GM23248 (cell line): Measurements from ENCODE around the gene TRAPPC3.

ENCODE experiments used
- EZH2 ChIP-seq: fragments of 200-600 bp; sonication (generic); IDR thresholded peaks from 2 replicates; pipeline ENCODE4 v1.6.1; 2018; ENCODE audit warnings: antibody characterized with exemption, mild to moderate bottlenecking; ENCODE audit not compliant: insufficient read depth, poor library complexity, severe bottlenecking
- EZH2phosphoT487 ChIP-seq: fragments of 200-600 bp; sonication (generic); IDR thresholded peaks from 2 replicates; pipeline ENCODE4 v1.6.1; 2018; ENCODE audit warnings: antibody characterized with exemption, moderate library complexity, mild to moderate bottlenecking, low read depth; ENCODE audit not compliant: insufficient read depth

DNA sequence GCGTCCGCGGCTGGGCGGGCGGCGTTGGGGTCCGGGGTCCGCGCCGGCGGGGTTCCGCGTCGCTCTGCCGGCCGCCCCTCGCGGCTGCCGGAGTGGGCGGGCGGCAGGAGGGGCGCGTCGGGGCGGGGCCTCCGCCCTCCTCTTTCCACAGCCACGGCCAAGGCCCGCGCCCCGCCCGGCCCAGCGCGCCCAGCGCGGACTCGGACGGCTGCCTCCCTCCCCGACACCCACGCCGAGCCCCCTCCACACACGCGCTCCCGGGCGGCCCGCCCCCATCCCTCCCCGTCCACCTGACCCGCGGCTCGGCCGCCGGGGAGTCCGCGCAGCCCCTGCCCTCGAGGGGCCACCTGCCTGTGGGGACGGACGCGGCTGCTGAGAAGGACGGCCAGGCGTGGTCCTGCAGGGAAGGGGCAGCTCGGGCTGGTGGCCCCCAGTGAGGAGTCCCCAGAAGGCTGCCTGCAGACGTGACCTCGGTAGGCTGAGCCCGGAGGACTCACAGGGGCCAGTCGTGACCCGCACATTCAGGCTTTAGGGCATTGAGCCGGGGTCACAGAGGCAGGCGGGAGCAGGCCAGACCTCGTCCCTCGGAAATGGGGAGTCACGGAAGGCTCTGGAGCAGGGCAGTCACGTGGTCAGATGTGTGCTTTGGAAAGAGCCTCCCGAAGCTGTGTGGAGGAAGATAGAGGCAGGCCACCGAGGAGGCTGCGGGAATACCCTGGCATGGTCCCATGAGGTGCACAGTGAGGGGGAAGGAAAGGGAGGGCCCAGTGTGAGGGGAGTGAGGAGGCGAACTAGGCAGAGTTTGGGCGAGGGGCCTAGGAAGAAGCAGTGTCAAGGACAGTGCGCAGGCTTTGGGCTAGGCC lies 23.9 kb downstream of the TRAPPC3 start, which contains the start of gene COL8A2:
- TF ChIP-seq EZH2 (no peak), EZH2phosphoT487 (no peak)
